GM23248 (cell line): ENCODE results near the gene PLVAP. TPM values are rescaled to one million over a fixed set of nuclear protein-coding genes. Genes with fewer than 3 reads are reported as not detected.

Experiments
- DNase-seq: peaks from one replicate; pipeline ENCODE4 v3.0.0-alpha.2; 2015
- H2AFZ ChIP-seq: fragments of 200-600 bp; sonication (generic); 2 replicates; pipeline ENCODE4 v1.6.1; 2016; ENCODE audit warnings: antibody characterized with exemption
- H3F3A ChIP-seq: fragments of 200-600 bp; sonication (generic); 2 replicates; pipeline ENCODE4 v1.6.1; 2016; ENCODE audit warnings: mild to moderate bottlenecking, antibody characterized with exemption, mixed run types; ENCODE audit not compliant: insufficient read depth
- H3K27ac ChIP-seq: fragments of 200-600 bp; sonication (generic); 2 replicates; pipeline ENCODE4 v1.5.1; 2016; ENCODE audit warnings: mild to moderate bottlenecking
- H3K27me3 ChIP-seq: fragments of 200-600 bp; sonication (generic); replicated peaks from 2 replicates; pipeline ENCODE4 v1.6.1; 2016; ENCODE audit warnings: mild to moderate bottlenecking; ENCODE audit not compliant: insufficient read depth
- H3K36me3 ChIP-seq: fragments of 200-600 bp; sonication (generic); 2 replicates; pipeline ENCODE4 v1.6.1; 2016; ENCODE audit warnings: low read depth, mild to moderate bottlenecking
- H3K4me1 ChIP-seq: fragments of 200-600 bp; sonication (generic); 2 replicates; pipeline ENCODE4 v1.6.1; 2016; ENCODE audit warnings: mild to moderate bottlenecking; ENCODE audit not compliant: insufficient read depth
- H3K4me2 ChIP-seq: fragments of 200-600 bp; sonication (generic); one replicate; pipeline ENCODE4 v1.6.1; 2016; ENCODE audit warnings: mild to moderate bottlenecking; ENCODE audit not compliant: unreplicated experiment
- H3K4me3 ChIP-seq: fragments of 200-600 bp; sonication (generic); 2 replicates; pipeline ENCODE4 v1.5.1; 2016; ENCODE audit warnings: mild to moderate bottlenecking
- H3K79me2 ChIP-seq: fragments of 200-600 bp; sonication (generic); 2 replicates; pipeline ENCODE4 v1.6.1; 2016; ENCODE audit warnings: mild to moderate bottlenecking; ENCODE audit not compliant: insufficient read depth
- H3K9ac ChIP-seq: fragments of 200-600 bp; sonication (generic); 2 replicates; pipeline ENCODE4 v1.6.1; 2016; ENCODE audit warnings: mild to moderate bottlenecking
- H3K9me2 ChIP-seq: fragments of 200-600 bp; sonication (generic); 2 replicates; pipeline ENCODE4 v1.6.1; 2016; ENCODE audit warnings: mixed run types, mild to moderate bottlenecking, moderate library complexity; ENCODE audit not compliant: insufficient read depth
- H3K9me3 ChIP-seq: fragments of 200-600 bp; sonication (generic); one replicate; pipeline ENCODE4 v1.6.1; 2017; ENCODE audit warnings: low read depth
- H4K20me1 ChIP-seq: fragments of 200-600 bp; sonication (generic); 2 replicates; pipeline ENCODE4 v1.6.0; 2016; ENCODE audit not compliant: insufficient read depth
- EZH2 ChIP-seq: fragments of 200-600 bp; sonication (generic); IDR thresholded peaks from 2 replicates; pipeline ENCODE4 v1.6.1; 2018; ENCODE audit warnings: antibody characterized with exemption, mild to moderate bottlenecking; ENCODE audit not compliant: insufficient read depth, poor library complexity, severe bottlenecking
- EZH2phosphoT487 ChIP-seq: fragments of 200-600 bp; sonication (generic); IDR thresholded peaks from 2 replicates; pipeline ENCODE4 v1.6.1; 2018; ENCODE audit warnings: antibody characterized with exemption, moderate library complexity, mild to moderate bottlenecking, low read depth; ENCODE audit not compliant: insufficient read depth
- WGBS, 2 experiments: methylation state at CpG; one replicate each; pipeline ENCODE4 v1.1.6; 2015 to 2017; ENCODE audit warnings: low lambda C conversion rate in 2 of 2, low coverage in 1 of 2; ENCODE audit errors: missing lambda C conversion rate in 2 of 2; 5-methylcytosine and 5-hydroxymethylcytosine counted together
- in situ Hi-C: fragments of 300-500 bp; cut with MboI; formaldehyde crosslinking; loops from 2 replicates; pipeline ENCODE4 v1.15.0; 2020
- polyA plus RNA-seq: library from polyadenylated mRNA; unstranded; fragments of >200 nt; fragmentation: Nextera tagmentation; extraction: Ambion mirVana; gene quantifications from 2 replicates; pipeline ENCODE4 v1.2.1, GENCODE V29; 2016
- total RNA-seq: library from RNA; depleted of rRNA; stranded (reverse); fragments of >200 nt; shearing (Covaris generic); gene quantifications from 2 replicates; pipeline ENCODE4 v1.2.3, GENCODE V29; 2014

PLVAP gene
- total and polyA plus RNA-seq, 2 experiments from 2014 or later = not detected

DNA sequence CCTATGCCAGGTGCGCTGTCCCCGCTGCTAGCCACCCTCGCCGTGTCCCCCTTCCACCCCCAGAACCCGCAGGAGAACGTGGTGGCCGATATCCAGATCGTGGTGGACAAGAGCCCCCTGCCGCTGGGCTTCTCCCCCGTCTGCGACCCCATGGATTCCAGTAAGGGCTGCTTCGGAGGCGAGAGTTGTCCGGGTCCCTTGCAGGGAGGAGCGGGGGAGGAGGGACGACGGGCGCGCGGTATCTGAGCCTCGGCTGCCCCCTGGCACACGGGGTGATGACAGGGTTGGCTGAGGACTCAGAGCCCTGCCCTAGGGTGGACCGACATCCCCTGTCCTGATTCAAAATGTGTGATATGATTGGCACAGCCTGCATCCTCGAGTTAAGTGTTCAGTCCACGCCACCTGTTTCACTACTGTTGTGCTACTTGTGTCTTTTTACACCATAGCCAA, 43.4 kb upstream of the PLVAP start:
- H3K36me3 ChIP-seq = no peaks in the 10 kb centered on the region
- H3K9me3 ChIP-seq = no peaks in the 10 kb centered on the region
- DNase-seq = peak; percentile 50
- no peak overlapping the region for H3K27ac ChIP-seq
- no peaks in the 10 kb centered on the region for H4K20me1 ChIP-seq
- H3K4me1 ChIP-seq = peaks cover under 1% of the 10 kb centered on the region; the same call in 1 of the 2 replicates
- no peaks in the 10 kb centered on the region for H3K79me2 ChIP-seq
- no peak for TF ChIP-seq EZH2
- no peak for TF ChIP-seq EZH2phosphoT487
- no peaks in the 10 kb centered on the region for H3K9me2 ChIP-seq
- H3K9ac ChIP-seq = peak overlapping the region; percentile 65
- peak overlapping the region; percentile 75 for H3K4me2 ChIP-seq
- H3F3A ChIP-seq = 0 out of 2 replicates have a peak, but pooled peaks cover 8% of the 10 kb centered on the region
- in situ Hi-C loops = no loop called here
- peak overlapping the region; percentile 81 for H3K4me3 ChIP-seq
- no peaks in the 10 kb centered on the region for H3K27me3 ChIP-seq
- 7 to 11% methylated on average over 25 of the region's 25 CpGs for WGBS, 2 experiments
- H2AFZ ChIP-seq = peak overlapping the region; percentile 94

- DNase-seq = peak; percentile 99
- peak within 1 kb of the TSS; percentile 85 for H3K27ac ChIP-seq
- H3K4me1 ChIP-seq = peaks cover 3% of the 10 kb centered on the region; the same call in 1 of the 2 replicates
- H3K9me2 ChIP-seq = no peaks in the 10 kb centered on the region
- H3K9ac ChIP-seq = peak within 1 kb of the TSS; percentile 79
- no peaks in the 10 kb centered on the region for H3K9me3 ChIP-seq
- no peaks in the 10 kb centered on the region for H3K79me2 ChIP-seq
- H3K27me3 ChIP-seq = no peaks in the 10 kb centered on the region; the same call in 1 of the 2 replicates
- in situ Hi-C loops = no loop called here
- H3K36me3 ChIP-seq = no peaks in the 10 kb centered on the region
- TF ChIP-seq EZH2 (no peak), EZH2phosphoT487 (no peak)
- no peaks in the 10 kb centered on the region for H4K20me1 ChIP-seq
- peak within 1 kb of the TSS; percentile 96 for H2AFZ ChIP-seq
- 0 out of 2 replicates have a peak, but pooled peaks cover 8% of the 10 kb centered on the region for H3F3A ChIP-seq
- WGBS, 2 experiments = 2 to 3% methylated on average over 67 to 69 of the region's 85 CpGs
- peak within 1 kb of the TSS; percentile 81 for H3K4me3 ChIP-seq
- peak within 1 kb of the TSS; percentile 82 for H3K4me2 ChIP-seq
Measured at GRCh38 chr19:17419621-17420474, 42.7 kb upstream of the PLVAP start, which contains the start of gene MVB12A. Gene MVB12A, plus strand, starts transcription at chr19:17420047. Its CDS starts 89 bp downstream, at chr19:17420136.

- H3K4me1 ChIP-seq = peaks cover 3% of the 10 kb centered on the region; the same call in 1 of the 2 replicates
- peak; percentile 50 for DNase-seq
- no peaks in the 10 kb centered on the region for H3K79me2 ChIP-seq
- H2AFZ ChIP-seq = peak overlapping the region; percentile 96
- 0 out of 2 replicates have a peak, but pooled peaks cover 8% of the 10 kb centered on the region for H3F3A ChIP-seq
- H3K9me2 ChIP-seq = no peaks in the 10 kb centered on the region
- peak overlapping the region; percentile 82 for H3K4me2 ChIP-seq
- H3K9me3 ChIP-seq = no peaks in the 10 kb centered on the region
- H3K36me3 ChIP-seq = no peaks in the 10 kb centered on the region
- peak overlapping the region; percentile 79 for H3K9ac ChIP-seq
- TF ChIP-seq EZH2 (no peak), EZH2phosphoT487 (no peak)
- in situ Hi-C loops = no loop called here
- no peaks in the 10 kb centered on the region for H4K20me1 ChIP-seq
- peak overlapping the region; percentile 85 for H3K27ac ChIP-seq
- H3K4me3 ChIP-seq = peak overlapping the region; percentile 78
- H3K27me3 ChIP-seq = no peaks in the 10 kb centered on the region; the same call in 1 of the 2 replicates
- WGBS, 2 experiments = 23 to 27% methylated on average over 8 of the region's 8 CpGs
Measured at GRCh38 chr19:17419154-17419620, 42.0 kb upstream of the PLVAP start.

- Histone ChIP-seq H3K9me2 (no peaks in the 10 kb centered on the region), H3K79me2 (no peaks in the 10 kb centered on the region), H3K4me3 (peak overlapping the region; percentile 78), H3F3A (0 out of 2 replicates have a peak, but pooled peaks cover 8% of the 10 kb centered on the region), H3K36me3 (no peaks in the 10 kb centered on the region), H3K4me1 (peaks cover 3% of the 10 kb centered on the region; the same call in 1 of the 2 replicates), H3K27ac (peak overlapping the region; percentile 85), H4K20me1 (no peaks in the 10 kb centered on the region), H3K27me3 (no peaks in the 10 kb centered on the region; the same call in 1 of the 2 replicates), H2AFZ (peak overlapping the region; percentile 96), H3K9ac (peak overlapping the region; percentile 79), H3K4me2 (peak overlapping the region; percentile 82), H3K9me3 (no peaks in the 10 kb centered on the region)
- in situ Hi-C loops = no loop called here
- WGBS, 2 experiments = 30 to 41% methylated on average over 3 of the region's 3 CpGs
- TF ChIP-seq EZH2 (no peak), EZH2phosphoT487 (no peak)
- no peak for DNase-seq
Measured at GRCh38 chr19:17418710-17419109, 41.6 kb upstream of the PLVAP start.
